HTERT RPE-1 (cell line): ENCODE data around the gene ZNF280A.

Experiments used
- in situ Hi-C: fragments of 300-500 bp; cut with MboI; formaldehyde crosslinking; loops from 4 replicates; pipeline ENCODE4 v1.14.3; 2020; ENCODE audit warnings: low sequenced_read_pairs

ZNF280A gene

GRCh38 chr22:22520020-22520656 is at the start of gene ZNF280A:
Gene ZNF280A, minus strand, starts transcription at chr22:22520270. Its CDS starts 4,640 bp downstream, at chr22:22515630.
- in situ Hi-C loops: no loop called here

- in situ Hi-C loops: no loop called here
Observed at GRCh38 chr22:22569218-22569617, 49.1 kb upstream of the ZNF280A start.

- in situ Hi-C loops: no loop called here
Observed at GRCh38 chr22:22565981-22566380, 45.9 kb upstream of the ZNF280A start.

- in situ Hi-C loops: no loop called here
Observed at GRCh38 chr22:22558972-22559603, 39.0 kb upstream of the ZNF280A start, which contains the start of gene PRAME. Gene PRAME, minus strand, starts transcription at chr22:22559265. Its CDS starts 2,433 bp downstream, at chr22:22556832.

- in situ Hi-C loops: no loop called here
Observed at GRCh38 chr22:22558071-22558971, 38.3 kb upstream of the ZNF280A start.

GRCh38 chr22:22556995-22557925 is 37.2 kb upstream of the ZNF280A start:
- in situ Hi-C loops: no loop called here

GRCh38 chr22:22556578-22556977 is 36.5 kb upstream of the ZNF280A start:
- in situ Hi-C loops: no loop called here

- in situ Hi-C loops: no loop called here
Observed at GRCh38 chr22:22555596-22555995, 35.5 kb upstream of the ZNF280A start.

GRCh38 chr22:22554587-22555284 is 34.7 kb upstream of the ZNF280A start:
- in situ Hi-C loops: no loop called here

GRCh38 chr22:22553735-22554586 is 33.9 kb upstream of the ZNF280A start:
- in situ Hi-C loops: no loop called here

- in situ Hi-C loops: no loop called here
Observed at GRCh38 chr22:22553141-22553540, 33.1 kb upstream of the ZNF280A start.

GRCh38 chr22:22552630-22553029 is 32.6 kb upstream of the ZNF280A start:
- in situ Hi-C loops: no loop called here

GRCh38 chr22:22550789-22551434 is 30.8 kb upstream of the ZNF280A start:
- in situ Hi-C loops: no loop called here

- in situ Hi-C loops: no loop called here
Observed at GRCh38 chr22:22548910-22549309, 28.8 kb upstream of the ZNF280A start.

GRCh38 chr22:22548317-22548716 is 28.2 kb upstream of the ZNF280A start:
- in situ Hi-C loops: no loop called here

- in situ Hi-C loops: no loop called here
Observed at GRCh38 chr22:22547692-22548300, 27.7 kb upstream of the ZNF280A start.

GRCh38 chr22:22547226-22547625 is 27.2 kb upstream of the ZNF280A start:
- in situ Hi-C loops: no loop called here

GRCh38 chr22:22546490-22546889 is 26.4 kb upstream of the ZNF280A start:
- in situ Hi-C loops: no loop called here
